GM19023 (cell line): ENCODE measurements around the gene DISC1.
"Not testable (repeated sequence)": the region's sequence is repeated elsewhere in the genome, so short reads cannot be mapped to it uniquely, and the experiment has no call there.

Experiments
- ATAC-seq: cut with Tn5 transposase; IDR thresholded peaks from one replicate; pipeline ENCODE4 v1.9.1; 2021; ENCODE audit warnings: mild to moderate bottlenecking, moderate library complexity; ENCODE audit not compliant: unreplicated experiment

The DISC1 gene

GRCh38 chr1:231666937-231667608, 40.5 kb downstream of the DISC1 start:
- ATAC-seq, result no peak

- ATAC-seq, result no peak
Observed at GRCh38 chr1:231667896-231668506, 41.4 kb downstream of the DISC1 start.

GRCh38 chr1:231668826-231669225, 42.2 kb downstream of the DISC1 start:
- ATAC-seq, result no peak

GRCh38 chr1:231669864-231670621, 43.5 kb downstream of the DISC1 start:
- ATAC-seq, result not testable (repeated sequence)

GRCh38 chr1:231670755-231671154, 44.2 kb downstream of the DISC1 start:
- ATAC-seq, result no peak

- ATAC-seq, result no peak
Observed at GRCh38 chr1:231674575-231674974, 48.0 kb downstream of the DISC1 start.

GRCh38 chr1:231676487-231676886, 49.9 kb downstream of the DISC1 start:
- ATAC-seq, result no peak

- no peak for ATAC-seq
Observed at GRCh38 chr1:231677442-231677841, 50.9 kb downstream of the DISC1 start.

GRCh38 chr1:231678011-231678432, 51.4 kb downstream of the DISC1 start:
- no peak for ATAC-seq

- no peak for ATAC-seq
Observed at GRCh38 chr1:231679109-231679508, 52.5 kb downstream of the DISC1 start.

- no peak for ATAC-seq
Observed at GRCh38 chr1:231681006-231681405, 54.4 kb downstream of the DISC1 start.

GRCh38 chr1:231682779-231683178, 56.2 kb downstream of the DISC1 start:
- no peak for ATAC-seq

GRCh38 chr1:231683439-231684165, 57.0 kb downstream of the DISC1 start:
- no peak for ATAC-seq

- no peak for ATAC-seq
Observed at GRCh38 chr1:231684356-231685244, 58.0 kb downstream of the DISC1 start.

GRCh38 chr1:231686384-231686783, 59.8 kb downstream of the DISC1 start:
- no peak for ATAC-seq

GRCh38 chr1:231688989-231689388, 62.4 kb downstream of the DISC1 start:
- no peak for ATAC-seq

GRCh38 chr1:231690059-231690458, 63.5 kb downstream of the DISC1 start:
- no peak for ATAC-seq

GRCh38 chr1:231691618-231692259, 65.1 kb downstream of the DISC1 start:
- no peak for ATAC-seq

GRCh38 chr1:231693361-231694074, 66.9 kb downstream of the DISC1 start:
- ATAC-seq, result no peak
